ENCODE results near the gene COX4I1.

DNA sequence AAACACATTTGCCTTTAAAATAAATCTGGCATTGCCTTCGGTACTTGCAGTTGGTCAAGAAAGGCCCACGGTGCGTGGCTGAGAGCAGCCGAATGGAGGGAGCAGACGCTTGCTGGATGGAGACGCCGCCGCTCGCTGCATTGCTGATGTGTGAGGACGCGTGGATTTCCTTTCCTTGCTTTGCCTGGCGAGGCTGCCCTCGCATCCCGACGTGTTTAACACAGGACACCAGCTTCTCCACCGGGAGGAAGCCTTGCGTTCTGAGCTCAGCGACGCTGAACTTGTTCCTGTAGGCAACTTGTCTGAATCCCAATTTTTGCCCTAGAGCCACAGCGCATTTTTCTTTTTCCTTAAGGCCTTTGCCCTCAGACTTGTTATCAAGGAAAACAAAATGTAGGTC lies 45.8 kb downstream of the COX4I1 start:
- TF ChIP-seq, protein P1, sequence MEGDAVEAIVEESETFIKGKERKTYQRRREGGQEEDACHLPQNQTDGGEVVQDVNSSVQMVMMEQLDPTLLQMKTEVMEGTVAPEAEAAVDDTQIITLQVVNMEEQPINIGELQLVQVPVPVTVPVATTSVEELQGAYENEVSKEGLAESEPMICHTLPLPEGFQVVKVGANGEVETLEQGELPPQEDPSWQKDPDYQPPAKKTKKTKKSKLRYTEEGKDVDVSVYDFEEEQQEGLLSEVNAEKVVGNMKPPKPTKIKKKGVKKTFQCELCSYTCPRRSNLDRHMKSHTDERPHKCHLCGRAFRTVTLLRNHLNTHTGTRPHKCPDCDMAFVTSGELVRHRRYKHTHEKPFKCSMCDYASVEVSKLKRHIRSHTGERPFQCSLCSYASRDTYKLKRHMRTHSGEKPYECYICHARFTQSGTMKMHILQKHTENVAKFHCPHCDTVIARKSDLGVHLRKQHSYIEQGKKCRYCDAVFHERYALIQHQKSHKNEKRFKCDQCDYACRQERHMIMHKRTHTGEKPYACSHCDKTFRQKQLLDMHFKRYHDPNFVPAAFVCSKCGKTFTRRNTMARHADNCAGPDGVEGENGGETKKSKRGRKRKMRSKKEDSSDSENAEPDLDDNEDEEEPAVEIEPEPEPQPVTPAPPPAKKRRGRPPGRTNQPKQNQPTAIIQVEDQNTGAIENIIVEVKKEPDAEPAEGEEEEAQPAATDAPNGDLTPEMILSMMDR (IDR thresholded peaks at IDR 0.05), result no peak
- no peak for TF ChIP-seq POLR2AphosphoS5 (IDR thresholded peaks at IDR 0.05; ENCODE audit: insufficient read depth in 1 of 2, low read depth in 1 of 2)
